Omental fat pad (tissue), 4 donors: ENCODE measurements around the gene CGB8. TPM values are rescaled to one million over a fixed set of nuclear protein-coding genes. Genes with fewer than 3 reads are reported as not detected.
"Not testable (repeated sequence)": the region's sequence is repeated elsewhere in the genome, so short reads cannot be mapped to it uniquely, and the experiment has no call there.

Experiments
- ATAC-seq: fragments of 150-250 bp; one replicate; pipeline ENCODE4 v1.9.1; 2016; ENCODE audit warnings: mild to moderate bottlenecking, moderate library complexity; ENCODE audit not compliant: low FRiP score
- DNase-seq: peaks from one replicate; pipeline ENCODE4 v3.0.0-alpha.2; 2019; ENCODE audit warnings: low spot score
- total RNA-seq, 4 donors: library from RNA; depleted of rRNA; stranded (reverse); fragments of >200 nt; gene quantifications; one replicate each; pipeline ENCODE4 v1.1.0, GENCODE V29; 2016
- TF ChIP-seq, protein P1 (sequence below), 3 donors: fragments of 450-650 bp; IDR thresholded peaks; one replicate each; pipeline ENCODE4 v1.5.1; 2016 to 2017; ENCODE audit warnings: antibody characterized with exemption in 3 of 3, mild to moderate bottlenecking in 3 of 3, moderate library complexity in 2 of 3

Gene CGB8
- total RNA-seq, 4 donors from 2014 or later: not detected

DNA sequence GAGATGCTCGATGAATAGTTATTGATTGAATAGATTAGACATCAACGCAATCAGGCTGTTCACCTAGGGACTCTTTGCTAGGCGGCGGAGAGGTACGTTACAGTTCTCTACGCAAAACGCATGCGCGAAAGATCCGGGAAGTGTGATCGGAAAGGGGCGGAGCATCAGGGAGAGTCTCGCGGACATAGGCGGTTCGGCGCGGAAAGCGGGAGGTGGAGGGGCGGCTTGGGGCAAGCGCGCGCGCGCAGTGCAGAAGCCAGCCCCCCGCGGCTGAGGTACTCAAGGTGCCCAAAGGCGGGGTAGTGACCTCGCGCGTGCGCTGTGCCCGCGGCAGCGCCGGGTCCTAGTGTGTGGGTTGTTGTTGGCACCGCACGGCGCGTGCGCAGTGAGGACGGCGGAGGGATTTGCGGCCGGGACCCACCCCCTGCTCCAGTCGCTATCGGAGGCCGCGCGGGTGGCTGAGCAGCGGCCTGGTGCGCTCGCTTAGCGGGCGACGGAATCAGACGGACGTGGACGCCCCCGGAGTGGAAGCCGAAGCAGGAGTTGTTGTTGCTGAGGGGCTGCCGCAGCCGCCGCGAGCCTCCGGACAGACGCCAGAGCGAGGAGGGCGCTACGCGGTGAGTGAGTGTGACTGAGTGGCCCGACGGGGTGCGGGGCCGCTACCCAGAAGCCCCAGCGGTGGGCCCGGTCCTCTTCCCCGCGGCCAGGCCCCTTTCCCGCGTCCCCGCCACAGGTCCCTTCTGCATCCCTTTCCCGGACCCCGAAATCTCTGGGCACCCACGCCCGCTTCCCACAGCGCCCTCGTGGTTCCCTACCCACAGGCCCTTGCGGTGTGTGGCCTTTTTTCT lies 36.3 kb upstream of the CGB8 start, which contains the start of gene SNRNP70:
TSS of gene SNRNP70 (plus strand) at position 432 of the 848 bp plus-strand sequence. CDS start 964 bp downstream, outside the sequence.
- DNase-seq (peak; percentile 93), ATAC-seq (peak; percentile 99)
- TF ChIP-seq, protein P1, sequence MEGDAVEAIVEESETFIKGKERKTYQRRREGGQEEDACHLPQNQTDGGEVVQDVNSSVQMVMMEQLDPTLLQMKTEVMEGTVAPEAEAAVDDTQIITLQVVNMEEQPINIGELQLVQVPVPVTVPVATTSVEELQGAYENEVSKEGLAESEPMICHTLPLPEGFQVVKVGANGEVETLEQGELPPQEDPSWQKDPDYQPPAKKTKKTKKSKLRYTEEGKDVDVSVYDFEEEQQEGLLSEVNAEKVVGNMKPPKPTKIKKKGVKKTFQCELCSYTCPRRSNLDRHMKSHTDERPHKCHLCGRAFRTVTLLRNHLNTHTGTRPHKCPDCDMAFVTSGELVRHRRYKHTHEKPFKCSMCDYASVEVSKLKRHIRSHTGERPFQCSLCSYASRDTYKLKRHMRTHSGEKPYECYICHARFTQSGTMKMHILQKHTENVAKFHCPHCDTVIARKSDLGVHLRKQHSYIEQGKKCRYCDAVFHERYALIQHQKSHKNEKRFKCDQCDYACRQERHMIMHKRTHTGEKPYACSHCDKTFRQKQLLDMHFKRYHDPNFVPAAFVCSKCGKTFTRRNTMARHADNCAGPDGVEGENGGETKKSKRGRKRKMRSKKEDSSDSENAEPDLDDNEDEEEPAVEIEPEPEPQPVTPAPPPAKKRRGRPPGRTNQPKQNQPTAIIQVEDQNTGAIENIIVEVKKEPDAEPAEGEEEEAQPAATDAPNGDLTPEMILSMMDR (IDR thresholded peaks at IDR 0.05): no peak

DNA sequence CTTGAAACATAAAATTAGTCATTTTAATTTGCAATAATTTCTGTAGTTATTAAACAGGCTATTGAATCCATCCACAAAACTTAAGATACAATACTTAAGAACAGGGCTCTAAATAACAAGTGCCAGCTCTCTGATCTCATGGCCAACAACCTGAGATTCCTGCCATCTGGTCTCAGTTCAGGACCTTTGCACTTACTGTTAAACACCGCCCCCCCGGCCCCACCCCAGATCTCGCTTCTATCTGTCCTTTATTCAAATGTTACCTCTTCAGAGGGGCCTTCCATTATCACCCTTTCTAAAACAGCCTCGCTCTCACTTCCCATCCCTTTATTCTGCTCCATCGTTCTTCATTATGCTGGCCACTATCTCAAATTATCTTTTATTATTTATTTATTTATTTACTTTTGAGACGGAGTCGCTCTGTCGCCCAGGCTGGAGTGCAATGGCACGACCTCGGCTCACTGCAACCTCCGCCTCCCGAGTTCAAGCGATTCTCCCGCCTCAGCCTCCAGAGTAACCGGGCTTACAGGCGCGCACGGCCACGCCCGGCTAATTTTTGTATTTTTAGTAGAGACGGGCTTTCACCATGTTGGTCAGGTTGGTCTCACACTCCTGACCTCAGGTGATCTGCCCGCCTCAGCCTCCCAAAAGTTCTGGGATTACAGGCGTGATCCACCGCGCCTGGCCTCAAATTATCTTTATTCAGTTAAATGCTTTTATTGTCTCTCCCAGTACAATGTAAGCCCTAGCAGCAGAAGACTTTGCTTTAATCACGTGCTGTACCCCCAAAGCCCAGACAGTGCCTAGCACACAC lies 35.5 kb upstream of the CGB8 start:
- TF ChIP-seq, protein P1 (IDR thresholded peaks at IDR 0.05): no peak
- DNase-seq (no peak), ATAC-seq (no peak)

DNA sequence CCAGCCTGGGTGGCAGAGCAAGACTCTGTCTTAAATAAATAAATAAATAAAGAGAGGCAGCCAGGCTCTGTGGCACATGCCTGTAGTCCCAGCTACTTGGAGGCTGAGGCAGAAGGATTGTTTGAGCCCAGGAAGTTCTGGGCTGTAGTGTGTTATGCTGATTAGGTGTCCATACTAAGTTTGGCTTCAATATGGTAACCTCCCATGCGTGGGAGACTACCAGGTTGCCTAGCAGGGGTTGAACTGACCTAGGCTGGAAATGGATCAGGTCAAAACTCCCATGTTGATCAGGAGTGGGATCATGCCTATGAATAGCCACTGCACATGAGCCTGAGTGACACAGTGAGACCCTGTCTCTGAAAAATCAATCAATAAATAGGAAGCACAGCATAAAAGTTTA lies 32.4 kb upstream of the CGB8 start:
- no peak for ATAC-seq
- DNase-seq: no peak
- TF ChIP-seq, protein P1 (IDR thresholded peaks at IDR 0.05): no peak

DNA sequence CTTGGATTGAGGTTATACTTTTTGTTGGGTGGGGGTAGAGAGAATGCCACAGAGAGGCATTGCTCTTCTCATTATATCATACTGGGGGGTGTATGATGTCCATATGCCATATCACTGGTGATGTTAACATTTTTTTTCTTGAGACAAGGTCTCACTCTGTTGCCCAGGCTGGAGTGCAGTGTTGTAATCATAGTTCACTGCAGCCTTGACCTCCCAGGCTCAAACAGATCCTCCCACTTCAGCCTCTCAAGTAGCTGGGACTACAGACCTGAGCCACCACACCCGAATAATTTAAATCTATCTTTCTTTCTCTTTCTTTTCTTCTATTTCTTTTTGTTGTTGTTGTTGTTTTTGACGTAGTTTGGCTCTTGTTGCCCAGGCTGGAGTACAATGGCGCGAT lies 31.5 kb upstream of the CGB8 start:
- ATAC-seq: no peak
- TF ChIP-seq, protein P1 (IDR thresholded peaks at IDR 0.05): no peak
- no peak for DNase-seq

DNA sequence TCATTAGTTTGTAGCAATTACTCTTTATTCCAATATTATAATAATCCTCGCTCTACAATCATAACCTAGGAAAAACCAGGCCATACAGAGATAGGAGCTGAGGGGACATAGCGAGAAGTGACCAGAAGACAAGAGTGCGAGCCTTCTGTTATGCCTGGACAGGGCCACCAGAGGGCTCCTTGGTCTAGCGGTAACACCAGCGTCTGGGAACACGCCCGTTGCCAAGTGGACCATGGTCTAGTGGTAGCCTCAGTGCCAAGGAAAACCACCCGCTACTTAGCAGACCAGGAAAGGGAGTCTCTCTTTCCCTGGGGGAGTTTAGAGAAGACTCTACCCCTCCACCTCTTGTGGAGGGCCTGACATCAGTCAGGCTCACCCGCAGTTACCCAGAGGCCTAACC lies 26.0 kb upstream of the CGB8 start:
- not testable (repeated sequence) for DNase-seq, ATAC-seq
- TF ChIP-seq, protein P1 (IDR thresholded peaks at IDR 0.05): peak in 1 of 3 donors; percentile 16

DNA sequence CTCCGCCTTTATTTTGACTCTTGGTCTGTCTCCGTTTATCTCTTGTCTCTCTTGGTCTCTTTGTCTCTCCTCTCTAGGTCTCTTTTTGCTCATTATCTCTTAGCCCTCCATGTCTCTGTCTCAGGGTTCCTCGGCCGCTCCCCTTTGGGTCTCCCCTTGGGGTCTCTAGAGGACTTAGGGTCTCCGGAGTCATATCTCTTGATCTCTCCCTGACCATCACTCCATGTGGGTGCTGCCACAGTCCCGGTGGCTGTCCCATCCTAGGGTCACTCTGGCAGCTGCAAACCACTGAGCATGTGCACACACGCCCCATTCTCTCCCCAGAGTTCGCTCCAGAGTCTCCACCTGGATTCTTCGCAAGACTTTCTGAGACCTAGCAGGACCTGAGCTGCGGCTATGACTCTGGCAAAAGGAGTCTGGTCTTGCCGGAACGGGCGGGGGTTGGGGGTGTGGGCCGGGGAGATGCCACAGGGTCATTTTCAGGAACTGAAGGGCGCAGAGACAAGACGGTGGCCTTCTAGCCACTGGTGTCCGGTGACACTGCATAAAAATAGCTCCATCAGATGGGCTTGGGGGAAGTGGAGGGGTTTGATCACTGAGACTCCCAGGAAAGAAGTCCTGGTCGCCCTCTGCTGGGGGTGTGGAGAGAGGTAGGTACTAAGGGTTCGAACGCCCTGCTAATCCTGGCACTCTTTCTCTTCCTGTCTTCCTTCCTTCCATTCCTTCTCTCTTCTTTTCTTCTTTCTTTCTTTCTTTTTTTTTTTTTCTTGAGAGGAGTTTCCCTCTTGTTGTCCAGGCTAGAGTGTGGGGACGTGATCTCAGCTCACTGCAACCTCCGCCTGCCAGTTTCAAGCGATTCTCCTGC lies 24.8 kb upstream of the CGB8 start:
- no peak for DNase-seq
- ATAC-seq: no peak
- TF ChIP-seq, protein P1 (IDR thresholded peaks at IDR 0.05): no peak
